ENCODE measurements around the gene MSH5. TPM values are rescaled to one million over a fixed set of nuclear protein-coding genes. Genes with fewer than 3 reads are reported as not detected.
A peak's percentile ranks its signal among the peaks of the same experiment; 100 is the strongest.
"Not testable (repeated sequence)": the region's sequence is repeated elsewhere in the genome, so short reads cannot be mapped to it uniquely, and the experiment has no call there.

MSH5 gene
- total RNA-seq, 4 donors from 2014 or later: 7.8 to 13.8 (median 11.4) TPM

- WGBS, 2 donors: 57 to 68% methylated on average over 2 of the region's 2 CpGs
- no peak overlapping the region for H3K4me3 ChIP-seq (ENCODE audit: low read depth, poor library complexity, severe bottlenecking)
- intact Hi-C loops (cut with DNase I; ENCODE audit: low total_unique reads): no loop called here
- no peak for TF ChIP-seq POLR2A (IDR thresholded peaks at IDR 0.05)
- TF ChIP-seq CTCF (IDR thresholded peaks at IDR 0.05): no peak
- DNase-seq (ENCODE audit: low spot score in 2 of 2): no peak
These were observed 57.2 kb downstream of the MSH5 start for GRCh38 chr6:31796993-31797385.

- WGBS, 2 donors: 49 to 63% methylated on average over 5 of the region's 5 CpGs
- intact Hi-C loops (cut with DNase I; ENCODE audit: low total_unique reads): no loop called here
- DNase-seq (ENCODE audit: low spot score in 2 of 2): no peak
- no peak overlapping the region for H3K4me3 ChIP-seq (ENCODE audit: low read depth, poor library complexity, severe bottlenecking)
- TF ChIP-seq POLR2A (IDR thresholded peaks at IDR 0.05) (no peak), CTCF (IDR thresholded peaks at IDR 0.05) (no peak)
These were observed 57.8 kb downstream of the MSH5 start for GRCh38 chr6:31797588-31797987.

- intact Hi-C loops (cut with DNase I; ENCODE audit: low total_unique reads): no loop called here
- WGBS, 2 donors: 76 to 79% methylated on average over 12 of the region's 12 CpGs
- H3K4me3 ChIP-seq (ENCODE audit: low read depth, poor library complexity, severe bottlenecking): no peak overlapping the region
- TF ChIP-seq CTCF (IDR thresholded peaks at IDR 0.05) (no peak), POLR2A (IDR thresholded peaks at IDR 0.05) (no peak)
- no peak for DNase-seq (ENCODE audit: low spot score in 2 of 2)
These were observed 60.0 kb downstream of the MSH5 start for GRCh38 chr6:31799781-31800180.

GRCh38 chr6:31801031-31801927 lies 61.5 kb downstream of the MSH5 start:
- intact Hi-C loops (cut with DNase I; ENCODE audit: low total_unique reads): not testable (repeated sequence)
- 91 to 92% methylated on average over 8 of the region's 8 CpGs for WGBS, 2 donors

GRCh38 chr6:31805939-31806469 lies 66.2 kb downstream of the MSH5 start:
- WGBS, 2 donors: 9 to 11% methylated on average over 7 of the region's 7 CpGs
- intact Hi-C loops (cut with DNase I; ENCODE audit: low total_unique reads): no loop called here
- H3K4me3 ChIP-seq (ENCODE audit: low read depth, poor library complexity, severe bottlenecking): peak overlapping the region; percentile 60
- DNase-seq (ENCODE audit: low spot score in 2 of 2): no peak
- no peak for TF ChIP-seq POLR2A (IDR thresholded peaks at IDR 0.05)
- no peak for TF ChIP-seq CTCF (IDR thresholded peaks at IDR 0.05)

More at GRCh38 chr6:31801031-31801927, 61.5 kb downstream of the MSH5 start:
- H3K4me3 ChIP-seq (ENCODE audit: low read depth, poor library complexity, severe bottlenecking); DNase-seq (ENCODE audit: low spot score in 2 of 2): not testable (repeated sequence)

GRCh38 chr6:31806470-31807272 lies 66.9 kb downstream of the MSH5 start, which contains the start of gene LSM2:
Gene LSM2 (minus strand): TSS chr6:31806966. CDS start chr6:31806757, 209 bp downstream.
- peak; percentile 97 to 99 for DNase-seq (ENCODE audit: low spot score in 2 of 2)
- intact Hi-C loops (cut with DNase I; ENCODE audit: low total_unique reads): no loop called here
- H3K4me3 ChIP-seq (ENCODE audit: low read depth, poor library complexity, severe bottlenecking): peak within 1 kb of the TSS; percentile 60
- WGBS, 2 donors: 0% methylated on average over 35 to 51 of the region's 51 CpGs
- TF ChIP-seq CTCF (IDR thresholded peaks at IDR 0.05): peak in 1 of 3 donors; percentile 39
- peak in 1 of 2 donors; percentile 30 for TF ChIP-seq POLR2A (IDR thresholded peaks at IDR 0.05)

GRCh38 chr6:31808599-31808998 lies 68.8 kb downstream of the MSH5 start:
- intact Hi-C loops (cut with DNase I; ENCODE audit: low total_unique reads); H3K4me3 ChIP-seq (ENCODE audit: low read depth, poor library complexity, severe bottlenecking); DNase-seq (ENCODE audit: low spot score in 2 of 2): not testable (repeated sequence)
- WGBS, 2 donors: 90 to 93% methylated on average over 10 of the region's 10 CpGs
